GM19043 (cell line): ENCODE data around the gene NFYC.

ENCODE experiments used
- ATAC-seq: cut with Tn5 transposase; IDR thresholded peaks from one replicate; pipeline ENCODE4 v1.9.1; 2021; ENCODE audit warnings: low read depth; ENCODE audit not compliant: unreplicated experiment

NFYC gene

DNA sequence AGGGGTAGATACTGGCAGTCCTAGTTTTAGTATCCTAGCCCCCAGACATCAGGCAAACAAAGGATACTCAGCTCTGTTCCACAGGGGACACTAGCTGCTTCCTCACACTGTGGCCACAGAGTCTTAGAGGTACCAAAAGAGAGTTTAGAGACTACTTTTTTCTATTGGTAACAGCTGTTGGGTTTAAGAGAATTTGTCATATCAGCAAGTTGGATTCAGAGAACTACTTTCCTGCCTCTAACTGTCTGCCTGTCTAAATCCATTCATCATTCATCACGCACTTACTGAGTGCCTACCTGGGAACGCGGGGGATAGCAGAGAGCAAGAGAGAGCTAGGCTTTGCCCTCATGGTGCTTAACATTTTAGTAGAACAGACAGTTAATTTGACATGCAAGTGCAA, 65.0 kb downstream of the NFYC start:
- no peak for ATAC-seq

DNA sequence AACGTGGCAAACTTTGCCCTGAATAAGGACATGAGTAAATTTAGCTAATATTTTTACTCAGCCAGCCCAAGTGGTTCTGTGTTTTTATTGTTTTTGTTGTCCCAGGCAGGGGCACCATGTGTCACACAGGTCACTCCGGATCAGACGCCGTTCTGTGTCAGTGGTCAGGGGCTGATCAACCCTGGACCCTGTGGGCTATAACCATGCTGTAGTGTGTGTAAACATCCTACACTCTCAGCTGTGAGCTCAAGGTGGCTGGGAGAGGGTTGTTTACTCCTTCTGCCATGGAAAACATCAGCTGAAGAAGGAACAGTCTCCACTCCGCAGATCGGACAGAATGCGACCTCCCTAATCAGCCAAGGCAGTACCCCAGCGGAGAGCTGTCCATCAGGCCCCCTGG, 65.6 kb downstream of the NFYC start:
- no peak for ATAC-seq

DNA sequence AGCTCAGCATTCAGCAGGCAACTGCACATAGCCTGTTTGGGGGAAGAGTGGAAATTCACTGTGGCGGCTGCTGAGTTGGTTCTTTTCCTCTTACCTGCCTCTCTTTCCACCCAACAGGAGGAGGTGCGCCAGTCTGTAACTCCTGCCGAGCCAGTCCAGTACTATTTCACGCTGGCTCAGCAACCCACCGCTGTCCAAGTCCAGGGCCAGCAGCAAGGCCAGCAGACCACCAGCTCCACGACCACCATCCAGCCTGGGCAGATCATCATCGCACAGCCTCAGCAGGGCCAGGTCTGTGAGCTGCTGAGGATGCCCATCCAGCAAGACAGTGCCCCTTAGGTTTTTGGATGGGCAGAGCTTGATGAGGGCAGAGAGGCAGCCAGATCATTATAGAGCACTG, 66.5 kb downstream of the NFYC start:
- no peak for ATAC-seq

DNA sequence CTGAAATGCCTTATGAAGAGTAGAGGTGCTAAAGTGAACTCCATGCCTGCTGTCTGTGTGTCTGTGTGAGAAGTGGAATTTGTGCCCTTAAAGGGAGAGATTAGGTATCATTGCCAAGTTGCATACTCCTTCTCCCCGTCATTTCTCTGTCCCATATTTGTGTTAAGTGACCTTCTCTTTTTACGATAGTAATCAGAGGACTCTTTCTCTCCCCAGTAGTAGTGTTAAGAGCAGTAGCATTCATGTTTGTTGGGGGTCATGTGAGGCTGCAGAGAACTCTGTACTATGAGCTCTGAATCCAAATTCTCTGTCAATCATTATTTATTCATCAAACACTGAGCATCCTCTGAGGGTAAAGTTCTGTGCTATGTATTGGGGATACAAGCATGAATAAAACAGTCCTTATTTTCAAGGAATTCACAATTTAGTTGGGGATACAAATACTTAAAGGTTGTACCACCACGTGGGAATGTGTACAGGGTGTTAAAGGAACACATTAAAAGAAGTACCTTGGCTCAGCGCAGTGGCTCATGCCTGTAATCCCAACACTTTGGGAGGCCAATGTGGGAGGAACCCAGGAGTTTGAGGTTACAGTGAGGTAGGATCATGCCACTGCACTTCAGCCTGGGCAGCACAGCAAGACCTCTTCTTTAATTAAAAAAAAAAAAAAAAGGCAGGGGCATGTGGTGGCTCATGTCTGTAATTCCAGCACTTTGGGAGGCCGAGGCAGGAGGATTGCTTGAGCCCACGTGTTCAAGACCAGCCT, 67.3 kb downstream of the NFYC start:
- ATAC-seq: no peak

DNA sequence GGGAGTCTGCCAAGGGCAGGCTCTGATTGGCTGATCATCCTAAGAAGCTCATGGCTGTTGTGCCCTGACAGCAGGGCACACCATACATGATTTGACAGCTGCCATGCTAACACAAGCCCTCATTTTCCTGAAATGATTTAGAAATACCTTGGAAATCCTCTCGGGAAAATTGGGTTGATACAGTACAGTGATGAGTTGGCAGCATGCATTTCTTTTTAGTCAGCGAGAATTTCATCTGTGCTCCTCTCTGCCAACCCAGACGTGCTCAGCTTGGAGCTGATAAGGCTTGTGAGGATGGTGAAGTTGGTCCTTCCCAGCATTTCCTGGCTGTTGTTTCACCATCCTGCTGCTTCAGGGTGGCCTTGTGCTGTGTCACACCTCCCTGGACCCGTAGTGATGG, 69.5 kb downstream of the NFYC start:
- ATAC-seq: no peak

DNA sequence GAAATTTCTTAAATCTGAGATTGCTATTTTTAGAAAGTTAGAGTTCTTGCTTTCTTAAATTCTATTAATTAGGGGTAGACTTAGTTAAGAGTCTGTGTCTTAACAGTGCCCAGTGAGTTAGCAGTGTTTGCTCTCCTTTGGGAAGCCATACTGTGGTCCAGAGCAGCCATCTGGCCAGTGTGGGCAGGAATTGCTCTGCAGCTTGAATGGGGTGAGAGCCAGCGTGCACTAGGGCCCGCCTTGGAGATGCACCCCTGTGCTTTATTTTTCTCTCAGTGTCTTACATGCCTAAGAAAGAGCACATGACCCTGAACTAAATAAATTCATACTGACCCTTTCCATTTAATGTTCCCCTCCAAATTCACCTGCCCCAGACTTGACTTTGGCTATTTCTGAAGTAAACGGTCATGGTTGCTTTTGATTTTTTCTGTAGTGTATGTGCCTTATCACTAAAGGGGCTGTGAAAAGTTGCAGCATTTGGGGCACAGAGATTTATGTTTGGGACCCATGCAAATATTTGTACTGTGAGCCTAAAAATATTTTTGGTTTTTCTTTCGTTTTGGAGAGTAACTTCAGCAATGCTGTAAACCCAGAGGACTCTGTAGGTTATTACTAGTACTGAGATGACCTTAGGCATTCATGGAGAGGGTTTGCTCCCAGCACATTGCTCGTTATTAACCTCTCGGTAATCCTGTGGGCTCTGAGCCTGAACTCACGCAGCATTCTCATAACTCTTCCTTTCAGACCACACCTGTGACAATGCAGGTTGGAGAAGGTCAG, 70.8 kb downstream of the NFYC start:
- ATAC-seq: peak; percentile 57

DNA sequence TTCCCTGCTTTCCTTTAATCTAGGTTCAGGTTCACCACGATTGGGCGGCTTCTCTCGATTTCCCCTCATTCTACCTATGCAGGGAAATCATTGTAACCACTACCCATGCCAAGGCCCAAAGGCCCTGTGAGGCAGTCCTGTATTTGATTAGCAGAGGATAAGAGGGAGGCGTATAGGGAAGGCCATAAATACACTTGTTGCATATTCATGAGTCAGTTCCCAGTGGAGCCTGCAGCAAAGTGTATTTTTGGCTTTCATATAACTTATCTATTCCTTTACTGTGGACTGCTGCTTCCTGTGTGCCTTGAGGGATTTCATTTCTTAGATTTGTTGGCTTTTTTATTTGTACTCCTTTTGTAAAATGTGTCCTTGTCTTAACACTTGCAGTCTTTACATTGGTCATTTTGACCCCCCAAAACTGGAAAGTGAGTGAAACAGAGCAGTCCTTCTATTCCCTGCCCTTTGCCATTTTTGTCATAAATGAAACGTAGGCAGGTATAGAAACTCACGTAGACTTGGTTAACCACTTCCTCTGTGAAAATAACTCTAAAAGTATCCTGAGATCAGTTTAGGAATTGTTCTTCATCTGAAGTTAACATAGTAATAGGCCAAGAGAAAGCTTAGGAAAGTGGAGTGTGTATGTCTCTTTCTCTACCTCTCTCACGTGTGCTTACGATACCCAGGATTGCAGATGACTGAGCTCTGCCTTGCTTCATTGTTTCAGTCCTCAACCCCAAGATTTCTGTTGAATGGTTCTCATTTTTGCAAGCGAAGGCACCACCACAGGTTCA, 72.4 kb downstream of the NFYC start:
- no peak for ATAC-seq

DNA sequence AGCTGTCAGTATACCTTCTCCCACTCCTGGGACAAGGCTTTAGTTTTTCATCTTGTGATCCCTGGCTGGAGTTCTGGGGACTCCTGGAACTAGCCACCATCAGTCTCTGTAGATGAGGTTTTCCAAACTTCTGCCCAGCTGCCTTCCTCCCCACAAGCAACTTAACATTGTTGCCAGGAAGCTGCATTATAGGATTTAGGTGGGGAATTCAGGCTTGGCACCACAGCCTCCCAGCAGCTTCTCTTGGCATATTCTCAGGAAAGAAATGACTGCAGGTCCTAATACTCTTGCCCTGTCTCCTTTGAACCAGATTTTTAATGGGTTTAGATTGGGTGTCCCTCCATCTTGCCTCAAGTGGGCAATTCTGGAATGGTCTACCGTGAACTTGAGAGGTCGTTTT, 73.5 kb downstream of the NFYC start:
- no peak for ATAC-seq

DNA sequence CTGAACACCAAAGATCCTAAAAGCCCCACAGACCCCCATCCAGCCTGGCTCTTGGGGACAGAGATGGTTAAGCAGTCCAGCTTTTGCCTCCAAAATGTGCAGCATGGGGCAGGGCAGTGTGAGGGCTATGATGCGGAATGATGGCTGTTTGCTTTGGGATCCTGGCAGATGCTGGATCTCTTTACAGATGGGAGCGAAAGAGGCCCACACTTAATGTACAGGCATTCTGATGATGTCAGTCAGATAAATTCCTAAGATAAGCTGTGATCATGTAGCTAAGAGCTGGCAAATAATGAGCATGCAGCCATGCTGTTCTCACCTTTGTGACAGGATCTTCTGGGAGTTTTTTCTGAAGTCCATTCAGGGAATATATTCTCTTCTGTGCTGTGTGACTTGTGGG, 74.5 kb downstream of the NFYC start:
- no peak for ATAC-seq

DNA sequence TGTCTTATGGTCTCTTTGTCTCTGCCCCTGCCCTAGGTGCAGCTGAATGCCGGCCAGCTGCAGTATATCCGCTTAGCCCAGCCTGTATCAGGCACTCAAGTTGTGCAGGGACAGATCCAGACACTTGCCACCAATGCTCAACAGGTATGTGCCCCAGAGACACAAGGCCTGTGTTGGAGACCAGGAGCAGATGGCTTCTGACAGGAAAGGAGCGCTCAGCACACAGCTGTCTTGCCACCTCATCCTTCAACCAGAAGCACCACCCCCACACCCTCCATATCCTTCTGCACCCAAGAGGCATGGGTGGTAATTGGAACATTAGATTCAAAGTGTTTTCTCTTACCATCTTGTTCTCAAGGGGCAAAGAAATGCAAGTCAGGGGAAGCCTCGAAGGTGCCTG, 75.1 kb downstream of the NFYC start:
- ATAC-seq: no peak

DNA sequence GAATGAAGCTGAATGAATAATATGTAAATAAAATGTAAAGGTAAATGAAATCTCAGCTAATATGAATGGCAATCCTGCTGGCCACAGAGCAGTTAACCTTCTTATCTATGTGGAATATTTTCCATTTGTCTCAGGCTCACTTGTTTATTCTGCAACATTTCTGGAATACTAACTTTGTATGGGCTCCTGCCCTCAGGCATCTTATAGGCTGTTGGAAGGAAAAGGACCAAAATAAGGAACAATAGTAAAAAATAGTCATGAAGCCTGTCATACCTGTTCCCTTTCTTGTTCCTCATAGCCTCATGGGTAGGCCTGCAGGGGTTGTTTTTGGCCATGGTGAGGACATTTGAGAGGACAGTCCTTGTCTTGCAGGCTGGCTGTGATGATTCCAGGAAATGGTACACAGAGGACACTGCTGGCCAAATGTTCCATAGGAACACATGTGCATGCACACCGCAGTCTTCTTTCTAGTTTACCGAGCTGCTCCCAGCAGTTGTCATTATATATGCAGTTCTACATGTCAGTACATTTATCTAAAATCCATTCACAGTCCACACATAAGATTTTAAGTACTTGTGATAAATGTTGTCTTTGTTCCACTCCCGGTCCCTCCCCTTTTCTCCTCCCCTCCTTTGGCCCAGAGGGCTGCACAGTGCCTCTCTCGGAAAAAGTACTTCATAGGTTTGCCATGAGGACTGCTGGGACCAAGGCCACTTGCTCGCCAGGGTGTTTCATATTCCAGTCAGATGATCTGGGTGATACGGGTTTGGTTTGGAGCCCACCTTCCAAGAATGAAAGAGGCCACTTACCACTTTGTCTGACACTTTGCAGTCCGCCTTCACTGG, 76.9 kb downstream of the NFYC start:
- no peak for ATAC-seq

DNA sequence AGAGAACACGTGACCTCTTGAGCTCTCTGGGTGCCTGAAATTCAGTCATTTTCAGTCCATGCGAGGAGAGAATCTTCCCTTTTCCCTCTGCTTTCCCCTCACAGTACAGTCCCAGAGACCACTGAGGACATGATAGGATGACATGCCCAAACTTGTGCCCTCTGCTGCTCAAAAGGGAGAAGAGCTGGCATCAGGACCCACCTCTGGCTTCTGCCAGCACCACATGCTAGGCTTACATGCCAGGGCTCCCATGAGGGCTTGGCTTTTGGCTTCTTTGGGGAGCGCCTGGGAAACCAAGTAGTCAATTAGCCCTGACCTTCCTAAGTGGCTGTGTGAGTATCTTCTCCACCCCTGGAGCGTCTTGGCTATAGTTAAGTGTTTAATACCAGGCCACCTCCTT, 78.3 kb downstream of the NFYC start:
- ATAC-seq: no peak

DNA sequence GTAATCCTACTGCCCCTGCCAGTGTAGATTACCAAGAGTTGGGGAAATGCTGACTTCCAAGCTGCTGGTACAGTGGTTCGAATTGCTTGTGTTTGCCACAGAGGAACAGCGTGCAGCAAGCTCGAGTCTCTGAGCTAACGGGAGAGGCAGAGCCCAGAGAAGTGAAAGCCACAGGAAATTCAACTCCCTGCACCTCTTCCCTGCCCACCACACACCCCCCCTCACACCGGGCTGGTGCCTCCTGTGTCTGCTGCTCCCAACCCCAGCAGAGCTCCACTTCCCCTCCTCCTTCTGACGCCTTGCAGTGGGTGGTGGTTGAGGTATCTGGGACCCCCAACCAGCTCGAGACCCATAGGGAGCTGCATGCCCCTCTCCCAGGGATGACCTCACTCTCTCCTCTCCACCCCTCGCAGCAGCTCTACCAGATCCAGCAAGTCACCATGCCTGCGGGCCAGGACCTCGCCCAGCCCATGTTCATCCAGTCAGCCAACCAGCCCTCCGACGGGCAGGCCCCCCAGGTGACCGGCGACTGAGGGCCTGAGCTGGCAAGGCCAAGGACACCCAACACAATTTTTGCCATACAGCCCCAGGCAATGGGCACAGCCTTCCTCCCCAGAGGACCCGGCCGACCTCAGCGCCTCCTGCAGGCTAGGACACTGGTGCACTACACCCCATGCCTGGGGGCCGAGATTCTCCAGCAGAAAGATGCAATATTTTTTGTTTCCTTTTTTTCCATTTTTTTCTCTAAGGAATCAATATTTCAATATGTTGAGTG, 79.0 kb downstream of the NFYC start:
- ATAC-seq: no peak

DNA sequence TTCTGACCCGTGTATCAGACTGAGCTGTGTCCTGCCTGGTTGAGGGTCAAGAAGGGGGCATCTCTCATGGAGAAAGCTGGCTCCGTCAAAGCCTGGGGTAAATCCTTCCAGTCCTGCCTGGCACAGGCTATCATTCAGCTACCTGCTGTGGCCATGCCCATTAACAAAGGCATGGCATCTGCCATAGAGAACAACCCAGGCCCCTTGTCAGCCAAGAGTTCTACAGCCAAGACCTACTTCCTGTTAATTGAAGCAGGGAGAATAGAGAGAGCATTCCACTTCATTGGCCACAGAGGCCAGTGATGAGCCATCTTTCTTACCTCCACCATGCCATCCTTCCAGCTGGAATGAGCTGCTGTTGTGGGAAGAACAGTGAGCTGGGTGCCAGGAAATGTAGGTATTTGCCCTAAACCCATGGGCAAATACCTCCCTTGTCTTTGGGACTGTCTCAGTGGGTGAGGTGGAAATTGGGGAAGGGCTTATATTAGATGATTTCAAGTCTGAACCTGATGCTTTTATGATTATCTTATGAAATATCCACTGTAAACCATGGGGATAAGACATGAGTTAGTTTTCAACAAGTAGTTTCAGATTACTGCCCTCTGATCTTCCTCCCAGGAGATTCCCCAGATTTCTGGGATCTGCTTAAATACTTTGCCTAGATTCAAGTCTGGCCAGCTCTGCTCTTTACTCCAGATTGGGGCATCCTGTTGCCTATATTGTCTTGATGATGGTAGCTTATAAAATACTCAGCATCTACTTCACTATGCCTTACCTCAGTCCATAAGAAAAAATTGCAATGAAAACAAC, 80.8 kb downstream of the NFYC start:
- no peak for ATAC-seq

DNA sequence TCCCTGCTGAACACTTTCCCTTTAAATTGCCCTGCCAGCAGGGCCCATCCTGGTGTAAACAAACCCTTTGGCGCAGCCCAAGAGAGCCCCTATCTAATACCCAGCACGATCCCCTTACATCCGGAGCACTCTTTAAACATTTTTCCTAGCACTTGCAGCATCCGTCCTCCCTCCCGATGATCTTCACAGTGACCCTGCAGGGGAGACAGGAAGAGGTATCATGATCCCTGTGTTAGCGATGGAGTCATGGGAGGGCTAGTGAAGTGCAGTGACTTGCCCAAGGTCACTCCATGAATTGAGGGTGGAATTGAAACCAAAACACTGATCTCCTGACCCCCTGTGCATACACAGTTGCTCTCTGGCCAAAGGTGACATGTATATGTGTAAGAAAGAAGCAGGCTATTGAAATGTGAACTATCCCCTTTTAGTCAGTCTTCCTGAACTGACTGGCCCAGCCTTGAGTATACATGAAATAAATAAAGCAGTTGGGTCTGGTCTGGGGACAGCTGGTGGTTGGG, 82.3 kb downstream of the NFYC start:
- ATAC-seq: no peak

DNA sequence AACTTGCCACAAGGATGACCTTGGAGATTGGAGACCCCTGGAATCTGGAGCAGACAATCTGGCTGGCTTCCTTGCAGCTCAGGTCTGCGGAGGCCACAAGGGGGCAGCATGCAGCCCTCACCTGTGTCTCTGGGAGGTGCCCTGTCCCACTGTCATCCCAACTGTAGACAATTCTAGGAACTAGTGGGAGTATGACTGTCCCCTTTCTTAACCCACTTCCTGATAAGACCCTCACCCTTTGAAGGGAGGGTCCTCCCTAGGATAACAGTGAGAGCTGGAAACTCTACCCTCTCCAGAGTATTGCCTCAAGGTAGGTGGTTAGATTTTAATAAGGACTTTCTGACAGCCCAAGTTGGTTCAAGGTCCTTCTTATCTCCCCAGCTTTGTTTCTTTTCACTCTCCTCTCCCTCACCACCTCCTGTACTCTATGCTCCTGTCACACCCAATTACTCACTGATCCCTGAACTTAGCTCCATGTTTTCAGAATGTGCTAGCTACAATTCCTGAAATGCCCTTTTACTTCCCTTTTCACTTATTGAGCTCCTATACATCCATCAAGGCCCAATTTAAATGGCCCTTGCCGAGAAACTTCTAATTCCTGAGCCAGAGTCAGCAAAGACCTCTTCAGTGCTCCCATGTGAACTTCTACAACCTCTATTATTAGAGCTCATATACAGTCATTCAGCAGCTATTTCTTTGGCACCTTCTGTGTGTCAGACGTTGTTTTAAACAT, 82.9 kb downstream of the NFYC start:
- no peak for ATAC-seq

DNA sequence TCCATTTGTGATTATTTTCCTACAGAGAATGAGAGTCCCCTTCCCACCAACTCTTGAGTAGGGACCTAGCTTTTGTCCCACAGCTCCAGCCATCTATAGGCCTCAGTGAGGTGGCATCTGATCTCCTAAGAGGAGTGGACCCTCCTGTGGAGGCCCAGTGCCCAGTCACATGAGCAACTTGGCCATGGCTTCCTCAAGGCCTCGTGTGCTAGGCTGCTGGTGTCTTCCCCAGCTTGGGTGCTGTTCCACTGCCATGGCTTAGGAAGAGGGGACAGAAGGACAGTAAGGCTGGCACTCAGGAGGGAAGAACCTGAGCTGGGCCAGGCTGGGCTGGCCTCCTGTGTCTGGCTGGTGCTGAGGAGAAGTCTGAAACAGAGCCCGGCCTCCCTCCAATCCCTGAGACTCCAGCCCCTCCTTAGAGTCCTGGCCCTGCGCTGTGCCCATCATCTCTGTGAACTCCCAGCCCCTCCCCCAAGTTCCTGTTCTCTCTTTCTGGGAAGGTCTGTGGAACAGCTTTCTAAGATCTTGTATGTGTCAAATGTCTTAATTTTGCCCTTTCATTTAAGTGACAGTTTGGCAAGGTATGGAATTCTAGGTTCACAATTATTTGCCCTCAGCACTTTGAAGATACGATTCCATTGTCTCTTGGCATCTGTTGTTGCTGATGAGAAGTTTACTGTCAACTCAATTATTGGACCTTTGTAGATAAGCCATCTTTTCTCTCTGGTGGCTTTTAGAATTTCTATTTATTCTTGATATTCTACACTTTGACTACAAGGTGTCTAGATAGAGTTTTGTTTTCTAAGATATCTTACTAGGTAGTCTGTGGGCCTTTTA, 85.0 kb downstream of the NFYC start:
- ATAC-seq: no peak
